H1 (cell line): ENCODE data around the gene C3. TPM values are rescaled to one million over a fixed set of nuclear protein-coding genes. Genes with fewer than 3 reads are reported as not detected.

Source experiments
- BRCA1 ChIP-seq: IDR thresholded peaks from 2 replicates; pipeline ENCODE4 v1.6.1; 2012; ENCODE audit warnings: low read depth, low read length, improper control_type of control experiment
- polyA plus RNA-seq, 7 experiments: library from polyadenylated mRNA; depleted of rRNA in 3 of 7; stranded (reverse) in 5 of 7; unstranded in 2 of 7; fragments of >200 nt in 5 of 7; fragments of 200-250 nt in 2 of 7; gene quantifications; 1 replicate in 5 of 7; 2 replicates in 1 of 7; 4 replicates in 1 of 7; pipeline versions ENCODE4 v1.2.1 to v1.2.3, GENCODE V29; 2011 to 2013; ENCODE audit warnings: missing spikeins in 2 of 7, mixed read lengths in 2 of 7
- total RNA-seq: library from RNA; stranded (reverse); fragmentation: NEBNext Ultra II Directional; extraction: Animal tissue kit (Norgen Biotek cat#: 25700); gene quantifications from 2 replicates; pipeline ENCODE4 v1.2.1, GENCODE V29; 2021
- TF ChIP-seq, protein P1 (sequence below): fragments of 300-600 bp; sonication (generic); IDR thresholded peaks from 2 replicates; pipeline ENCODE4 v1.7.1; 2012; ENCODE audit warnings: low read length, moderate library complexity, mild to moderate bottlenecking, inconsistent platforms; ENCODE audit not compliant: insufficient replicate concordance

The C3 gene
- total and polyA plus RNA-seq, 2 of the 8 experiments (the other 6 are each of a cell fraction or from before 2014, with no cell fraction given) = 6.4 to 12.8 TPM

DNA sequence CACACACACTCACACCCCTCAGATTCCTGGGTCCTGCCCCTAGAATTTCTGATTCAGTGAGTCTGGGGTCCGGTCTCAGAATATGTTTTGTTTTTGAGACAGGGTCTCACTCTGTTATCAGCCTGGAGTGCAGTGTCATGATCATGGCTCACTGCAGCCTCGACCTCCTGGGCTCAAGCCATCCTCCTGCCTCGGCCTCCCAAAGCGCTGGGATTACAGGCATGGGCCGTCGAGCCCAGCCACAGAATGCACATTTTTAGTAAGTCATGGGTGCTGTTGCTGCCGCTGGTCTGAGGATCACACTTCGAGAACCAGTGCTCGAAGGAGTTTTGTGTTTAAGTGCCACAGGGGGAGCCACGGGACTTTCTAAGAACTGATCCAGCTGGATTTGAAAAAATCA, 28.4 kb downstream of the C3 start (continued):
- TF ChIP-seq, protein P1, sequence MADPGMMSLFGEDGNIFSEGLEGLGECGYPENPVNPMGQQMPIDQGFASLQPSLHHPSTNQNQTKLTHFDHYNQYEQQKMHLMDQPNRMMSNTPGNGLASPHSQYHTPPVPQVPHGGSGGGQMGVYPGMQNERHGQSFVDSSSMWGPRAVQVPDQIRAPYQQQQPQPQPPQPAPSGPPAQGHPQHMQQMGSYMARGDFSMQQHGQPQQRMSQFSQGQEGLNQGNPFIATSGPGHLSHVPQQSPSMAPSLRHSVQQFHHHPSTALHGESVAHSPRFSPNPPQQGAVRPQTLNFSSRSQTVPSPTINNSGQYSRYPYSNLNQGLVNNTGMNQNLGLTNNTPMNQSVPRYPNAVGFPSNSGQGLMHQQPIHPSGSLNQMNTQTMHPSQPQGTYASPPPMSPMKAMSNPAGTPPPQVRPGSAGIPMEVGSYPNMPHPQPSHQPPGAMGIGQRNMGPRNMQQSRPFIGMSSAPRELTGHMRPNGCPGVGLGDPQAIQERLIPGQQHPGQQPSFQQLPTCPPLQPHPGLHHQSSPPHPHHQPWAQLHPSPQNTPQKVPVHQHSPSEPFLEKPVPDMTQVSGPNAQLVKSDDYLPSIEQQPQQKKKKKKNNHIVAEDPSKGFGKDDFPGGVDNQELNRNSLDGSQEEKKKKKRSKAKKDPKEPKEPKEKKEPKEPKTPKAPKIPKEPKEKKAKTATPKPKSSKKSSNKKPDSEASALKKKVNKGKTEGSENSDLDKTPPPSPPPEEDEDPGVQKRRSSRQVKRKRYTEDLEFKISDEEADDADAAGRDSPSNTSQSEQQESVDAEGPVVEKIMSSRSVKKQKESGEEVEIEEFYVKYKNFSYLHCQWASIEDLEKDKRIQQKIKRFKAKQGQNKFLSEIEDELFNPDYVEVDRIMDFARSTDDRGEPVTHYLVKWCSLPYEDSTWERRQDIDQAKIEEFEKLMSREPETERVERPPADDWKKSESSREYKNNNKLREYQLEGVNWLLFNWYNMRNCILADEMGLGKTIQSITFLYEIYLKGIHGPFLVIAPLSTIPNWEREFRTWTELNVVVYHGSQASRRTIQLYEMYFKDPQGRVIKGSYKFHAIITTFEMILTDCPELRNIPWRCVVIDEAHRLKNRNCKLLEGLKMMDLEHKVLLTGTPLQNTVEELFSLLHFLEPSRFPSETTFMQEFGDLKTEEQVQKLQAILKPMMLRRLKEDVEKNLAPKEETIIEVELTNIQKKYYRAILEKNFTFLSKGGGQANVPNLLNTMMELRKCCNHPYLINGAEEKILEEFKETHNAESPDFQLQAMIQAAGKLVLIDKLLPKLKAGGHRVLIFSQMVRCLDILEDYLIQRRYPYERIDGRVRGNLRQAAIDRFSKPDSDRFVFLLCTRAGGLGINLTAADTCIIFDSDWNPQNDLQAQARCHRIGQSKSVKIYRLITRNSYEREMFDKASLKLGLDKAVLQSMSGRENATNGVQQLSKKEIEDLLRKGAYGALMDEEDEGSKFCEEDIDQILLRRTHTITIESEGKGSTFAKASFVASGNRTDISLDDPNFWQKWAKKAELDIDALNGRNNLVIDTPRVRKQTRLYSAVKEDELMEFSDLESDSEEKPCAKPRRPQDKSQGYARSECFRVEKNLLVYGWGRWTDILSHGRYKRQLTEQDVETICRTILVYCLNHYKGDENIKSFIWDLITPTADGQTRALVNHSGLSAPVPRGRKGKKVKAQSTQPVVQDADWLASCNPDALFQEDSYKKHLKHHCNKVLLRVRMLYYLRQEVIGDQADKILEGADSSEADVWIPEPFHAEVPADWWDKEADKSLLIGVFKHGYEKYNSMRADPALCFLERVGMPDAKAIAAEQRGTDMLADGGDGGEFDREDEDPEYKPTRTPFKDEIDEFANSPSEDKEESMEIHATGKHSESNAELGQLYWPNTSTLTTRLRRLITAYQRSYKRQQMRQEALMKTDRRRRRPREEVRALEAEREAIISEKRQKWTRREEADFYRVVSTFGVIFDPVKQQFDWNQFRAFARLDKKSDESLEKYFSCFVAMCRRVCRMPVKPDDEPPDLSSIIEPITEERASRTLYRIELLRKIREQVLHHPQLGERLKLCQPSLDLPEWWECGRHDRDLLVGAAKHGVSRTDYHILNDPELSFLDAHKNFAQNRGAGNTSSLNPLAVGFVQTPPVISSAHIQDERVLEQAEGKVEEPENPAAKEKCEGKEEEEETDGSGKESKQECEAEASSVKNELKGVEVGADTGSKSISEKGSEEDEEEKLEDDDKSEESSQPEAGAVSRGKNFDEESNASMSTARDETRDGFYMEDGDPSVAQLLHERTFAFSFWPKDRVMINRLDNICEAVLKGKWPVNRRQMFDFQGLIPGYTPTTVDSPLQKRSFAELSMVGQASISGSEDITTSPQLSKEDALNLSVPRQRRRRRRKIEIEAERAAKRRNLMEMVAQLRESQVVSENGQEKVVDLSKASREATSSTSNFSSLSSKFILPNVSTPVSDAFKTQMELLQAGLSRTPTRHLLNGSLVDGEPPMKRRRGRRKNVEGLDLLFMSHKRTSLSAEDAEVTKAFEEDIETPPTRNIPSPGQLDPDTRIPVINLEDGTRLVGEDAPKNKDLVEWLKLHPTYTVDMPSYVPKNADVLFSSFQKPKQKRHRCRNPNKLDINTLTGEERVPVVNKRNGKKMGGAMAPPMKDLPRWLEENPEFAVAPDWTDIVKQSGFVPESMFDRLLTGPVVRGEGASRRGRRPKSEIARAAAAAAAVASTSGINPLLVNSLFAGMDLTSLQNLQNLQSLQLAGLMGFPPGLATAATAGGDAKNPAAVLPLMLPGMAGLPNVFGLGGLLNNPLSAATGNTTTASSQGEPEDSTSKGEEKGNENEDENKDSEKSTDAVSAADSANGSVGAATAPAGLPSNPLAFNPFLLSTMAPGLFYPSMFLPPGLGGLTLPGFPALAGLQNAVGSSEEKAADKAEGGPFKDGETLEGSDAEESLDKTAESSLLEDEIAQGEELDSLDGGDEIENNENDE = no peak
- no peak for TF ChIP-seq BRCA1
